ENCODE measurements around the gene PDE6D.

DNA sequence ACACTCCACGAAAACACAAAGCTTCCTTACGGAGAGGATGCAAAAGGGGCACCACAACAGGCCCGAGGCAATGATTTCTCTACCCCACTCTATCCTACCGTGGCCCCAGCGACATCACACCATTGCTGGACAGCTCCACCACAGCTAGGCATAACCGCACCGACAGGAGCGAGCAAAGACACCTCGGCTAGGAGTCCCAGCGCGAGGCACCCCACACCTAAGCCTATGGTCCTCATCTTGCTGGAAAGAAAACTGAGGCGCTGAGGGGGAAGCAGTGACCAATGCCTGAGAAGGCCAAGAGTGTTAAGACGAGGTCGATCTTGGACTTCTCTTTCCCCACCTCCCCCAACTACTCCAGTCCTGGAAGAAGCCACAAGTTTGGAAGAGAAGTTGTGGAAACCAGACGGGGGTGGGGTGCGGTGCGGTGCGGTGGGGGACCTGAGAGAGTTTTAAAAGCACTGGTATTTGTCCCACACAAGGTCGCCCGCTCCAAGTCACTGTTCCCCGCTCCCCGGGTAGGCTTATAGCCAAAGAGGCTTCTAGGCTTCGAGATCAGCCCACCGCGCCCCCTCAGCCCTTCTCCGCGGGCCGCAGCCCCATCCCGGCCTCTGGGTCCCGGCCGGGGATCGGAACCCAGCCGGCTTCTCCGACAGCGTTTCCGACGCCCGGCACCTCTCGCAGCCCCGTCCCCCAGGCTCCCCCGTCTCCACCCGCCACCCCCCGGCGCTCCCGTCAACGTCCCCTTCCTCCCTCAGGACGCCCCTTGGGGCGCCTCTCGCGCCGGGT is 766 bp downstream of the PDE6D start:
- TF ChIP-seq, protein P1, sequence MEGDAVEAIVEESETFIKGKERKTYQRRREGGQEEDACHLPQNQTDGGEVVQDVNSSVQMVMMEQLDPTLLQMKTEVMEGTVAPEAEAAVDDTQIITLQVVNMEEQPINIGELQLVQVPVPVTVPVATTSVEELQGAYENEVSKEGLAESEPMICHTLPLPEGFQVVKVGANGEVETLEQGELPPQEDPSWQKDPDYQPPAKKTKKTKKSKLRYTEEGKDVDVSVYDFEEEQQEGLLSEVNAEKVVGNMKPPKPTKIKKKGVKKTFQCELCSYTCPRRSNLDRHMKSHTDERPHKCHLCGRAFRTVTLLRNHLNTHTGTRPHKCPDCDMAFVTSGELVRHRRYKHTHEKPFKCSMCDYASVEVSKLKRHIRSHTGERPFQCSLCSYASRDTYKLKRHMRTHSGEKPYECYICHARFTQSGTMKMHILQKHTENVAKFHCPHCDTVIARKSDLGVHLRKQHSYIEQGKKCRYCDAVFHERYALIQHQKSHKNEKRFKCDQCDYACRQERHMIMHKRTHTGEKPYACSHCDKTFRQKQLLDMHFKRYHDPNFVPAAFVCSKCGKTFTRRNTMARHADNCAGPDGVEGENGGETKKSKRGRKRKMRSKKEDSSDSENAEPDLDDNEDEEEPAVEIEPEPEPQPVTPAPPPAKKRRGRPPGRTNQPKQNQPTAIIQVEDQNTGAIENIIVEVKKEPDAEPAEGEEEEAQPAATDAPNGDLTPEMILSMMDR (IDR thresholded peaks at IDR 0.05), result no peak
- TF ChIP-seq POLR2AphosphoS5 (IDR thresholded peaks at IDR 0.05) (no peak), POLR2A (IDR thresholded peaks at IDR 0.05) (no peak), EP300 (IDR thresholded peaks at IDR 0.05) (no peak)
